Subcutaneous abdominal adipose tissue (tissue), 5 donors: ENCODE data around the gene FGF4.

Experiments used
- H3K27ac ChIP-seq: one replicate; pipeline ENCODE4 v1.7.0; 2013; ENCODE audit warnings: low read depth, mild to moderate bottlenecking, inconsistent platforms, low read length, moderate library complexity
- H3K27me3 ChIP-seq, 5 donors: one replicate each; pipeline ENCODE4 v1.7.0; 2013; ENCODE audit warnings: low read length in 5 of 5, inconsistent platforms in 1 of 5; ENCODE audit not compliant: control insufficient read depth in 5 of 5, insufficient read depth in 4 of 5
- H3K36me3 ChIP-seq, 5 donors: one replicate each; pipeline ENCODE4 v1.7.0; 2013; ENCODE audit warnings: low read length in 5 of 5; ENCODE audit not compliant: control insufficient read depth in 5 of 5, insufficient read depth in 5 of 5
- H3K4me1 ChIP-seq, 5 donors: one replicate each; pipeline ENCODE4 v1.7.0; 2013; ENCODE audit warnings: low read length in 5 of 5, mild to moderate bottlenecking in 3 of 5, moderate library complexity in 1 of 5; ENCODE audit not compliant: control insufficient read depth in 5 of 5, insufficient read depth in 5 of 5
- H3K4me3 ChIP-seq, 5 donors: one replicate each; pipeline ENCODE4 v1.7.0; 2013; ENCODE audit warnings: low read length in 5 of 5, low read depth in 1 of 5
- H3K9ac ChIP-seq, 5 donors: one replicate each; pipeline ENCODE4 v1.7.0; 2013; ENCODE audit warnings: low read length in 5 of 5, mild to moderate bottlenecking in 4 of 5, moderate library complexity in 3 of 5
- H3K9me3 ChIP-seq, 5 donors: one replicate each; pipeline ENCODE4 v1.7.0; 2013; ENCODE audit warnings: low read length in 5 of 5; ENCODE audit not compliant: control insufficient read depth in 5 of 5
- donor health status: healthy.
- donor health status: healthy.
- donor health status: healthy.
- donor health status: healthy.
- donor health status: healthy.

Gene FGF4

GRCh38 chr11:69808667-69809086 is 33.5 kb upstream of the FGF4 start:
- no peaks in the 10 kb centered on the region for H3K9me3 ChIP-seq
- H3K9ac ChIP-seq: no peak overlapping the region
- peaks cover 8 to 35% (median 29%) of the 10 kb centered on the region in 5 donors for H3K27me3 ChIP-seq
- no peaks in the 10 kb centered on the region for H3K36me3 ChIP-seq
- H3K4me1 ChIP-seq: no peaks in the 10 kb centered on the region
- H3K27ac ChIP-seq: no peak overlapping the region
- H3K4me3 ChIP-seq: no peak overlapping the region

- Histone ChIP-seq H3K9me3 (peaks cover 0 to 5% (median 0%) of the 10 kb centered on the region in 5 donors), H3K4me1 (no peaks in the 10 kb centered on the region), H3K4me3 (no peak overlapping the region), H3K27me3 (peaks cover 2 to 27% (median 23%) of the 10 kb centered on the region in 5 donors), H3K9ac (no peak overlapping the region), H3K36me3 (no peaks in the 10 kb centered on the region), H3K27ac (no peak overlapping the region)
These were observed 32.1 kb upstream of the FGF4 start for GRCh38 chr11:69807106-69807815.

GRCh38 chr11:69804769-69805508 is 29.8 kb upstream of the FGF4 start:
- no peak overlapping the region for H3K27ac ChIP-seq
- peaks cover 0 to 25% (median 14%) of the 10 kb centered on the region in 5 donors for H3K27me3 ChIP-seq
- H3K4me1 ChIP-seq: no peaks in the 10 kb centered on the region
- no peak overlapping the region for H3K9ac ChIP-seq
- no peak overlapping the region for H3K4me3 ChIP-seq
- H3K9me3 ChIP-seq: peaks cover 0 to 5% (median 0%) of the 10 kb centered on the region in 5 donors
- H3K36me3 ChIP-seq: no peaks in the 10 kb centered on the region

- no peak overlapping the region for H3K4me3 ChIP-seq
- H3K27ac ChIP-seq: no peak overlapping the region
- peaks cover 0 to 10% (median 4%) of the 10 kb centered on the region in 5 donors for H3K9me3 ChIP-seq
- H3K36me3 ChIP-seq: no peaks in the 10 kb centered on the region
- H3K27me3 ChIP-seq: peaks cover 0 to 21% (median 11%) of the 10 kb centered on the region in 5 donors
- H3K4me1 ChIP-seq: no peaks in the 10 kb centered on the region
- H3K9ac ChIP-seq: no peak overlapping the region
These were observed 28.6 kb upstream of the FGF4 start for GRCh38 chr11:69803604-69804218.

- Histone ChIP-seq H3K4me3 (no peak overlapping the region), H3K9me3 (peaks cover 0 to 10% (median 4%) of the 10 kb centered on the region in 5 donors), H3K27ac (no peak overlapping the region), H3K27me3 (peaks cover 0 to 15% (median 9%) of the 10 kb centered on the region in 5 donors), H3K36me3 (no peaks in the 10 kb centered on the region), H3K4me1 (no peaks in the 10 kb centered on the region), H3K9ac (no peak overlapping the region)
These were observed 27.9 kb upstream of the FGF4 start for GRCh38 chr11:69803022-69803421.

- Histone ChIP-seq H3K4me3 (no peak overlapping the region), H3K27me3 (peaks cover 0 to 13% (median 8%) of the 10 kb centered on the region in 5 donors), H3K36me3 (no peaks in the 10 kb centered on the region), H3K27ac (no peak overlapping the region), H3K9me3 (peaks cover 0 to 10% (median 4%) of the 10 kb centered on the region in 5 donors), H3K9ac (no peak overlapping the region), H3K4me1 (no peaks in the 10 kb centered on the region)
These were observed 27.4 kb upstream of the FGF4 start for GRCh38 chr11:69802590-69802989.

GRCh38 chr11:69801513-69802335 is 26.6 kb upstream of the FGF4 start:
- Histone ChIP-seq H3K4me3 (no peak overlapping the region), H3K9ac (no peak overlapping the region), H3K27me3 (peaks cover 0 to 14% (median 11%) of the 10 kb centered on the region in 5 donors), H3K27ac (no peak overlapping the region), H3K4me1 (no peaks in the 10 kb centered on the region), H3K36me3 (no peaks in the 10 kb centered on the region), H3K9me3 (peaks cover 0 to 10% (median 4%) of the 10 kb centered on the region in 5 donors)

- Histone ChIP-seq H3K27ac (no peak overlapping the region), H3K4me3 (no peak overlapping the region), H3K9ac (no peak overlapping the region), H3K27me3 (peaks cover 0 to 13% (median 11%) of the 10 kb centered on the region in 5 donors), H3K36me3 (no peaks in the 10 kb centered on the region), H3K4me1 (no peaks in the 10 kb centered on the region), H3K9me3 (peaks cover 0 to 10% (median 4%) of the 10 kb centered on the region in 5 donors)
These were observed 25.1 kb upstream of the FGF4 start for GRCh38 chr11:69800278-69800677.

GRCh38 chr11:69799582-69799981 is 24.4 kb upstream of the FGF4 start:
- Histone ChIP-seq H3K27me3 (peaks cover 0 to 13% (median 10%) of the 10 kb centered on the region in 5 donors), H3K36me3 (no peaks in the 10 kb centered on the region), H3K9ac (no peak overlapping the region), H3K9me3 (peaks cover 0 to 10% (median 4%) of the 10 kb centered on the region in 5 donors), H3K4me3 (no peak overlapping the region), H3K27ac (no peak overlapping the region), H3K4me1 (no peaks in the 10 kb centered on the region)
